ENCODE data around the gene PITPNB.

PITPNB gene

GRCh38 chr22:27933186-27933983, 14.3 kb upstream of the PITPNB start:
- ATAC-seq: no peak
- TF ChIP-seq PATZ1 (CRISPR knock-in tag; IDR thresholded peaks at IDR 0.05; ENCODE audit: borderline replicate concordance) (no peak), CREB5 (CRISPR knock-in tag; IDR thresholded peaks at IDR 0.05; ENCODE audit: low read depth) (no peak), ZNF8 (CRISPR knock-in tag; IDR thresholded peaks at IDR 0.05) (no peak), CSRNP3 (CRISPR knock-in tag; IDR thresholded peaks at IDR 0.05) (no peak), ZC3H10 (CRISPR knock-in tag; IDR thresholded peaks at IDR 0.05) (no peak), ESRRG (CRISPR knock-in tag; IDR thresholded peaks at IDR 0.05) (no peak), SNAI2 (CRISPR knock-in tag; IDR thresholded peaks at IDR 0.05) (no peak), ARNTL (CRISPR knock-in tag; IDR thresholded peaks at IDR 0.05; ENCODE audit: borderline replicate concordance, low read depth) (no peak), POU6F1 (CRISPR knock-in tag; IDR thresholded peaks at IDR 0.05; ENCODE audit: borderline replicate concordance, low read depth) (no peak), TOX (CRISPR knock-in tag; IDR thresholded peaks at IDR 0.05; ENCODE audit: borderline replicate concordance) (no peak), ZNF70 (CRISPR knock-in tag; IDR thresholded peaks at IDR 0.05) (no peak), GLIS3 (CRISPR knock-in tag; IDR thresholded peaks at IDR 0.05) (no peak)

GRCh38 chr22:27930331-27931060, 11.4 kb upstream of the PITPNB start:
- peak; percentile 37; the same call in 1 of the 3 replicates for ATAC-seq
- TF ChIP-seq TCF4 (CRISPR knock-in tag; IDR thresholded peaks at IDR 0.05; ENCODE audit: borderline replicate concordance): no peak
- no peak for TF ChIP-seq ARNTL (CRISPR knock-in tag; IDR thresholded peaks at IDR 0.05; ENCODE audit: borderline replicate concordance, low read depth)

- no peak for ATAC-seq
- TF ChIP-seq TOX (CRISPR knock-in tag; IDR thresholded peaks at IDR 0.05; ENCODE audit: borderline replicate concordance): no peak
- TF ChIP-seq ZC3H10 (CRISPR knock-in tag; IDR thresholded peaks at IDR 0.05): no peak
- no peak for TF ChIP-seq POU6F1 (CRISPR knock-in tag; IDR thresholded peaks at IDR 0.05; ENCODE audit: borderline replicate concordance, low read depth)
- TF ChIP-seq ISL1 (CRISPR knock-in tag; IDR thresholded peaks at IDR 0.05): no peak
- TF ChIP-seq PPARA (CRISPR knock-in tag; IDR thresholded peaks at IDR 0.05; ENCODE audit: borderline replicate concordance): no peak
Measured at GRCh38 chr22:27927608-27928007, 8.6 kb upstream of the PITPNB start.

GRCh38 chr22:27925331-27925730, 6.3 kb upstream of the PITPNB start:
- no peak for ATAC-seq
- TF ChIP-seq ZNF8 (CRISPR knock-in tag; IDR thresholded peaks at IDR 0.05) (peak; percentile 89), PPARA (CRISPR knock-in tag; IDR thresholded peaks at IDR 0.05; ENCODE audit: borderline replicate concordance) (no peak)
